Lung (tissue), 12 donors: ENCODE data around the gene TRIM74. TPM values are rescaled to one million over a fixed set of nuclear protein-coding genes. Genes with fewer than 3 reads are reported as not detected.
"Not testable (repeated sequence)": the region's sequence is repeated elsewhere in the genome, so short reads cannot be mapped to it uniquely, and the experiment has no call there.

ENCODE experiments used
- ATAC-seq: fragments of 200-7000 bp; cut with Tn5 transposase; one replicate; pipeline ENCODE4 v1.9.1; 2020; ENCODE audit warnings: moderate number of reproducible peaks; ENCODE audit not compliant: insufficient read depth, low FRiP score
- DNase-seq, 3 donors: peaks; one replicate each; pipeline ENCODE4 v3.0.0-alpha.2; 2013 to 2017
- H3K27ac ChIP-seq, 2 donors: one replicate each; pipeline ENCODE4 v1.5.1; 2013; ENCODE audit warnings: mild to moderate bottlenecking in 2 of 2, moderate library complexity in 2 of 2, control low read depth in 1 of 2, inconsistent platforms in 1 of 2, low read depth in 1 of 2, low read length in 1 of 2
- H3K27me3 ChIP-seq, 3 donors: one replicate each; pipeline ENCODE4 v1.5.1; 2013; ENCODE audit warnings: low read length in 2 of 3; ENCODE audit not compliant: control insufficient read depth in 3 of 3, insufficient read depth in 3 of 3
- H3K36me3 ChIP-seq, 4 donors: one replicate each; pipeline ENCODE4 v1.5.1; 2013; ENCODE audit warnings: low read length in 4 of 4, mild to moderate bottlenecking in 1 of 4, moderate library complexity in 1 of 4; ENCODE audit not compliant: control insufficient read depth in 4 of 4, insufficient read depth in 4 of 4
- H3K4me1 ChIP-seq, 5 donors: one replicate each; pipeline ENCODE4 v1.5.1; 2013; ENCODE audit warnings: low read length in 5 of 5, mild to moderate bottlenecking in 2 of 5, moderate library complexity in 1 of 5; ENCODE audit not compliant: control insufficient read depth in 5 of 5, insufficient read depth in 5 of 5
- H3K4me3 ChIP-seq: one replicate; pipeline ENCODE4 v1.5.1; 2013; ENCODE audit warnings: mild to moderate bottlenecking, control low read depth, moderate library complexity
- H3K9ac ChIP-seq, 2 donors: one replicate each; pipeline ENCODE4 v1.5.1; 2013; ENCODE audit warnings: low read length in 2 of 2, control low read depth in 1 of 2; ENCODE audit not compliant: insufficient read depth in 1 of 2
- H3K9me3 ChIP-seq, 4 donors: one replicate each; pipeline ENCODE4 v1.5.1; 2013; ENCODE audit warnings: low read length in 3 of 4, mild to moderate bottlenecking in 1 of 4, moderate library complexity in 1 of 4; ENCODE audit not compliant: control insufficient read depth in 4 of 4, insufficient read depth in 3 of 4
- CTCF ChIP-seq: IDR thresholded peaks from 2 replicates; pipeline ENCODE4 v1.5.1; 2012; ENCODE audit warnings: mild to moderate bottlenecking; ENCODE audit errors: control extremely low read depth, extremely low read depth
- WGBS, 2 donors: extraction: QIAGEN DNeasy Blood & Tissue Kit; methylation state at CpG; one replicate each; pipeline ENCODE4 v1.1.7; 2013; 5-methylcytosine and 5-hydroxymethylcytosine counted together
- polyA plus RNA-seq, 2 donors: library from polyadenylated mRNA; stranded (reverse); fragments of 200-250 nt; gene quantifications; one replicate each; pipeline ENCODE4 v1.2.1, GENCODE V29; 2013
- total RNA-seq, 2 donors: library from RNA; depleted of rRNA in 1 of 2; stranded (reverse); fragments of >200 nt in 1 of 2; gene quantifications; one replicate each; pipeline ENCODE4 v1.2.1, GENCODE V29; 2014 to 2021
- donor health status: control.
- donor health status: control.
- donor health status: Bipolar disorder and iron deficiency.
- donor health status: healthy.
- donor health status: DM: yes; HTN: yes; CAD: no.

Gene TRIM74
- total and polyA plus RNA-seq, 4 donors: 0.37 to 1.5 (median 0.53) TPM; not detected in 1

GRCh38 chr7:72942022-72942705 is 27.1 kb downstream of the TRIM74 start:
- not testable (repeated sequence) for H3K4me3 ChIP-seq, DNase-seq, ATAC-seq, H3K27me3 ChIP-seq, H3K9ac ChIP-seq, H3K27ac ChIP-seq, H3K4me1 ChIP-seq, H3K9me3 ChIP-seq
- peaks cover 0 to 23% (median 6%) of the 10 kb centered on the region in 4 donors for H3K36me3 ChIP-seq
- WGBS, 2 donors: 88 to 90% methylated on average over 6 to 8 of the region's 20 CpGs

GRCh38 chr7:72928216-72928615 is 41.0 kb downstream of the TRIM74 start:
- not testable (repeated sequence) for H3K9me3 ChIP-seq, DNase-seq, H3K27ac ChIP-seq, H3K4me3 ChIP-seq, H3K27me3 ChIP-seq, H3K9ac ChIP-seq, ATAC-seq
- H3K36me3 ChIP-seq: peaks cover 5 to 27% (median 15%) of the 10 kb centered on the region in 4 donors
- 90 to 95% methylated on average over 6 of the region's 6 CpGs for WGBS, 2 donors
- H3K4me1 ChIP-seq: peaks cover 0 to 12% (median 0%) of the 10 kb centered on the region in 5 donors

GRCh38 chr7:72927791-72928190 is 41.5 kb downstream of the TRIM74 start:
- 96% methylated on average over 6 of the region's 6 CpGs for WGBS, 2 donors
- H3K27ac ChIP-seq, H3K4me3 ChIP-seq, DNase-seq, H3K9me3 ChIP-seq, H3K27me3 ChIP-seq, ATAC-seq, H3K9ac ChIP-seq: not testable (repeated sequence)
- peaks cover 5 to 27% (median 15%) of the 10 kb centered on the region in 4 donors for H3K36me3 ChIP-seq
- H3K4me1 ChIP-seq: peaks cover 0 to 12% (median 0%) of the 10 kb centered on the region in 5 donors

- DNase-seq: peak in 2 of 3 donors; percentile 4 to 29
- H3K9me3 ChIP-seq: no peaks in the 10 kb centered on the region
- H3K4me3 ChIP-seq: peak overlapping the region; percentile 78
- H3K9ac ChIP-seq: peak overlapping the region; percentile 91
- peaks cover 0 to 12% (median 0%) of the 10 kb centered on the region in 5 donors for H3K4me1 ChIP-seq
- H3K36me3 ChIP-seq: peaks cover 5 to 24% (median 13%) of the 10 kb centered on the region in 4 donors
- no peaks in the 10 kb centered on the region for H3K27me3 ChIP-seq
- ATAC-seq: no peak
- TF ChIP-seq CTCF: no peak
- peak overlapping the region; percentile 95 to 97 for H3K27ac ChIP-seq
- WGBS, 2 donors: 1 to 2% methylated on average over 24 to 35 of the region's 35 CpGs
These were observed 43.6 kb downstream of the TRIM74 start for GRCh38 chr7:72925546-72926120.
